CD4-positive, alpha-beta memory T cell (primary cell): ENCODE results near the gene ARHGAP29. TPM values are rescaled to one million over a fixed set of nuclear protein-coding genes. Genes with fewer than 3 reads are reported as not detected.

Experiments
- CTCF ChIA-PET: fragments of 350-600 bp; sonication (Branson Sonifier 250); formaldehyde crosslinking; loops from one replicate; lab custom pipeline; 2021; ENCODE audit warnings: inconsistent platforms; ENCODE audit not compliant: partially characterized antibody; lab: Charles Lee
- POLR2A ChIA-PET: fragments of 350-600 bp; sonication (Branson Sonifier 250); formaldehyde crosslinking; loops from one replicate; lab custom pipeline; 2021; ENCODE audit not compliant: partially characterized antibody; lab: Charles Lee
- DNase-seq, 5 donors: peaks; one replicate each; pipeline versions ENCODE4 v3.0.0 to v3.0.0-alpha.2; 2020 to 2022; ENCODE audit warnings: mixed read lengths in 1 of 5
- H3K27ac ChIP-seq: one replicate; pipeline ENCODE4 v1.7.0; 2013; ENCODE audit warnings: low read depth, low read length
- H3K27me3 ChIP-seq: 2 replicates; pipeline ENCODE4 v1.7.0; 2013; ENCODE audit warnings: mild to moderate bottlenecking, low read length, moderate library complexity; ENCODE audit not compliant: insufficient read depth
- H3K36me3 ChIP-seq: 2 replicates; pipeline ENCODE4 v1.7.0; 2013; ENCODE audit warnings: mild to moderate bottlenecking, low read length, moderate library complexity; ENCODE audit not compliant: insufficient read depth
- H3K4me1 ChIP-seq: 2 replicates; pipeline ENCODE4 v1.7.0; 2013; ENCODE audit warnings: mild to moderate bottlenecking, low read length, moderate library complexity; ENCODE audit not compliant: insufficient read depth
- H3K4me3 ChIP-seq, 2 donors: one replicate each; pipeline ENCODE4 v1.7.0; 2013; ENCODE audit warnings: low read length in 2 of 2, mild to moderate bottlenecking in 1 of 2
- H3K9me3 ChIP-seq, 2 donors: one replicate each; pipeline ENCODE4 v1.7.0; 2013; ENCODE audit warnings: low read length in 2 of 2, control low read depth in 1 of 2; ENCODE audit not compliant: control insufficient read depth in 1 of 2
- H3K27ac Mint-ChIP-seq, 7 donors: one replicate each; pipeline ENCODE4 v1.8.0; 2020 to 2021; ENCODE audit warnings: mixed read lengths in 7 of 7, mild to moderate bottlenecking in 6 of 7, inconsistent platforms in 3 of 7, moderate library complexity in 3 of 7
- H3K27me3 Mint-ChIP-seq, 2 donors: one replicate each; pipeline ENCODE4 v1.8.0; 2020 to 2021; ENCODE audit warnings: mixed read lengths in 2 of 2
- H3K36me3 Mint-ChIP-seq, 2 donors: one replicate each; pipeline ENCODE4 v1.8.0; 2020 to 2021; ENCODE audit warnings: mixed read lengths in 2 of 2, inconsistent platforms in 1 of 2, mild to moderate bottlenecking in 1 of 2
- H3K4me1 Mint-ChIP-seq, 4 donors: one replicate each; pipeline ENCODE4 v1.8.0; 2020 to 2021; ENCODE audit warnings: mixed read lengths in 4 of 4, mild to moderate bottlenecking in 1 of 4
- H3K4me3 Mint-ChIP-seq, 8 donors: one replicate each; pipeline ENCODE4 v1.8.0; 2020 to 2021; ENCODE audit warnings: mixed read lengths in 8 of 8, mild to moderate bottlenecking in 7 of 8, moderate library complexity in 6 of 8, inconsistent platforms in 3 of 8
- H3K9me3 Mint-ChIP-seq, 8 donors: one replicate each; pipeline ENCODE4 v1.8.0; 2020 to 2021; ENCODE audit warnings: mixed read lengths in 8 of 8, mild to moderate bottlenecking in 5 of 8, inconsistent platforms in 3 of 8, moderate library complexity in 1 of 8
- intact Hi-C: fragments of 100-400 bp; cut with micrococcal nuclease; formaldehyde crosslinking; loops from one replicate; pipeline ENCODE4 v1.15.1; 2023
- polyA plus RNA-seq, 2 donors: library from polyadenylated mRNA; unstranded; fragments of 300-500 nt; fragmentation: Illumina TruSeq; gene quantifications; one replicate each; pipeline ENCODE4 v1.2.3, GENCODE V29; 2021
- total RNA-seq, 2 experiments: library from RNA; stranded (reverse); gene quantifications; one replicate each; pipeline ENCODE4 v1.2.3, GENCODE V29; 2021

ARHGAP29 gene
- total and polyA plus RNA-seq, 4 experiments from 2014 or later, result not detected

- no peak overlapping the region for H3K27ac ChIP-seq
- ChIA-PET CTCF (no interaction called here), POLR2A (no interaction called here)
- intact Hi-C loops, result no loop called here
- no peaks in the 10 kb centered on the region for H3K4me1 Mint-ChIP-seq
- no peaks in the 10 kb centered on the region for H3K27me3 ChIP-seq
- no peaks in the 10 kb centered on the region for H3K36me3 Mint-ChIP-seq
- no peak overlapping the region for H3K4me3 ChIP-seq
- H3K27me3 Mint-ChIP-seq, result peaks cover 4 to 11% of the 10 kb centered on the region in 2 donors
- peak overlapping the region in 1 of 7 donors; percentile 27 for H3K27ac Mint-ChIP-seq
- DNase-seq, result no peak
- H3K4me3 Mint-ChIP-seq, result no peak overlapping the region
- H3K9me3 Mint-ChIP-seq, result peaks cover 0 to 4% (median 0%) of the 10 kb centered on the region in 8 donors
- no peaks in the 10 kb centered on the region for H3K36me3 ChIP-seq
- H3K9me3 ChIP-seq, result no peaks in the 10 kb centered on the region
- H3K4me1 ChIP-seq, result no peaks in the 10 kb centered on the region
These were observed 115.0 kb downstream of the ARHGAP29 start for GRCh38 chr1:94122201-94122970.

Other genes with a start within 250 kb of the ARHGAP29 start
- gene ABCA4, start 116.4 kb downstream of the ARHGAP29 start, total RNA-seq, result not detected
- gene ABCA4, start 116.4 kb downstream of the ARHGAP29 start, polyA plus RNA-seq, result not detected
- 10 to 100 TPM; 23.6 to 23.8 TPM for gene ABCD3, start 180.8 kb upstream of the ARHGAP29 start, total RNA-seq
- gene ABCD3, start 180.8 kb upstream of the ARHGAP29 start, polyA plus RNA-seq, result 10 to 100 TPM; 23.9 to 24.2 TPM